DMS53 treated with DMSO at 0.1 percent for 48 hours (cell line): ENCODE measurements around the gene COL5A1.

Experiments
- DNase-seq: peaks from one replicate; lab custom pipeline; 2025; ENCODE audit not compliant: unreplicated experiment; lab: John Stamatoyannopoulos, UW

COL5A1 gene

GRCh38 chr9:134641173-134641989 is at the start of gene COL5A1:
COL5A1 (plus strand) TSS chr9:134641803; CDS start chr9:134642188, 385 bp downstream.
- no peak for DNase-seq

GRCh38 chr9:134592018-134592818 is 49.4 kb upstream of the COL5A1 start:
- no peak for DNase-seq

- DNase-seq, result no peak
Measured at GRCh38 chr9:134592819-134593200, 48.8 kb upstream of the COL5A1 start.

- no peak for DNase-seq
Measured at GRCh38 chr9:134593286-134594077, 48.1 kb upstream of the COL5A1 start.

- no peak for DNase-seq
Measured at GRCh38 chr9:134594078-134594941, 47.3 kb upstream of the COL5A1 start.

- no peak for DNase-seq
Measured at GRCh38 chr9:134595014-134595413, 46.6 kb upstream of the COL5A1 start.

GRCh38 chr9:134597041-134597913 is 44.3 kb upstream of the COL5A1 start:
- no peak for DNase-seq

- no peak for DNase-seq
Measured at GRCh38 chr9:134597957-134598883, 43.4 kb upstream of the COL5A1 start.

- no peak for DNase-seq
Measured at GRCh38 chr9:134598884-134599245, 42.7 kb upstream of the COL5A1 start.

- DNase-seq, result no peak
Measured at GRCh38 chr9:134600371-134600770, 41.2 kb upstream of the COL5A1 start.

- DNase-seq, result no peak
Measured at GRCh38 chr9:134600836-134601638, 40.6 kb upstream of the COL5A1 start.

GRCh38 chr9:134601764-134602163 is 39.8 kb upstream of the COL5A1 start:
- DNase-seq, result no peak

- no peak for DNase-seq
Measured at GRCh38 chr9:134602547-134603362, 38.8 kb upstream of the COL5A1 start.

- no peak for DNase-seq
Measured at GRCh38 chr9:134604834-134605233, 36.8 kb upstream of the COL5A1 start.

- DNase-seq, result no peak
Measured at GRCh38 chr9:134605351-134605965, 36.1 kb upstream of the COL5A1 start.

- DNase-seq, result no peak
Measured at GRCh38 chr9:134605966-134606357, 35.6 kb upstream of the COL5A1 start.
